ENCODE measurements around the gene RNPEP. TPM values are rescaled to one million over a fixed set of nuclear protein-coding genes. Genes with fewer than 3 reads are reported as not detected.

The RNPEP gene
- total RNA-seq, 1 experiment from 2014 or later, result 99.8 TPM

- Histone ChIP-seq H3K4me1 (ENCODE audit: control insufficient read depth, insufficient read depth, low read length) (no peaks in the 10 kb centered on the region), H3K9me3 (ENCODE audit: control insufficient read depth, insufficient read depth, low read depth, low read length) (no peaks in the 10 kb centered on the region), H3K36me3 (ENCODE audit: control insufficient read depth, insufficient read depth, low read length) (peaks cover 27% of the 10 kb centered on the region), H3K27ac (ENCODE audit: low read length) (no peak overlapping the region), H3K27me3 (ENCODE audit: control insufficient read depth, insufficient read depth, low read length) (no peaks in the 10 kb centered on the region), H3K4me3 (ENCODE audit: low read depth in 2 of 2, low read length in 2 of 2) (no peak overlapping the region)
- POLR2A ChIA-PET, result interaction anchor here (0.6 kb wide), 1 partner anchor 16 kb away, joined by 3 read pairs; no protein-coding TSS in a partner anchor
- intact Hi-C loops (cut with micrococcal nuclease; ENCODE audit: unreplicated experiment) (no loop called here), in situ Hi-C loops (cut with HindIII; ENCODE audit: low pct_unique_long_range_greater_than_20kb, low sequenced_read_pairs) (no loop called here)
- ATAC-seq (no peak), DNase-seq (ENCODE audit: low read depth, low spot score) (no peak)
- BruUV-seq (replicated peaks), result no TSS peak
- CTCF ChIA-PET, result no interaction called here
- TF ChIP-seq REST (IDR thresholded peaks at IDR 0.05; ENCODE audit: insufficient read depth in 1 of 2, low read depth in 2 of 2, low read length in 1 of 2) (no peak), SIN3A (IDR thresholded peaks at IDR 0.05; ENCODE audit: borderline replicate concordance, insufficient read depth, low read depth, low read length) (no peak), CTCF (IDR thresholded peaks at IDR 0.05) (no peak), TCF7L2 (IDR thresholded peaks at IDR 0.05; ENCODE audit: low read depth, low read length) (no peak), POLR2AphosphoS5 (IDR thresholded peaks at IDR 0.05; ENCODE audit: low read depth, low read length) (no peak)
Observed at GRCh38 chr1:201968202-201968925, 14.1 kb upstream of the RNPEP start.

- POLR2A ChIA-PET, result no interaction called here
- TF ChIP-seq POLR2AphosphoS5 (IDR thresholded peaks at IDR 0.05; ENCODE audit: low read depth, low read length) (peak; percentile 51), REST (IDR thresholded peaks at IDR 0.05; ENCODE audit: insufficient read depth in 1 of 2, low read depth in 2 of 2, low read length in 1 of 2) (no peak), TCF7L2 (IDR thresholded peaks at IDR 0.05; ENCODE audit: low read depth, low read length) (no peak)
- no peaks in the 10 kb centered on the region for H3K9me3 ChIP-seq (ENCODE audit: control insufficient read depth, insufficient read depth, low read depth, low read length)
- H3K36me3 ChIP-seq (ENCODE audit: control insufficient read depth, insufficient read depth, low read length), result peaks cover 20% of the 10 kb centered on the region
- DNase-seq (ENCODE audit: low read depth, low spot score) (no peak), ATAC-seq (0 out of 2 replicates have a peak, but pooled peaks have one; percentile 34)
- intact Hi-C loops (cut with micrococcal nuclease; ENCODE audit: unreplicated experiment) (no loop called here), in situ Hi-C loops (cut with HindIII; ENCODE audit: low pct_unique_long_range_greater_than_20kb, low sequenced_read_pairs) (no loop called here)
- H3K27ac ChIP-seq (ENCODE audit: low read length), result no peak overlapping the region
- no peaks in the 10 kb centered on the region for H3K27me3 ChIP-seq (ENCODE audit: control insufficient read depth, insufficient read depth, low read length)
- no peaks in the 10 kb centered on the region for H3K4me1 ChIP-seq (ENCODE audit: control insufficient read depth, insufficient read depth, low read length)
- no peak overlapping the region for H3K4me3 ChIP-seq (ENCODE audit: low read depth in 2 of 2, low read length in 2 of 2)
- BruUV-seq (replicated peaks), result no TSS peak
- CTCF ChIA-PET, result interaction anchor here (3.9 kb wide), 1 partner anchor 74 kb away, joined by 38 read pairs; no protein-coding TSS in a partner anchor
Observed at GRCh38 chr1:201970334-201971159, 11.9 kb upstream of the RNPEP start.

Data from Panc1 (cell line).